Vagina (tissue), 2 donors: ENCODE data around the gene TNS1. TPM values are rescaled to one million over a fixed set of nuclear protein-coding genes. Genes with fewer than 3 reads are reported as not detected.

ENCODE experiments used
- DNase-seq, 2 donors: peaks; one replicate each; pipeline ENCODE4 v3.0.0-alpha.2; 2017; ENCODE audit errors: extremely low spot score in 2 of 2
- H3K27ac ChIP-seq: fragments of 200-600 bp; sonication (generic); one replicate; pipeline ENCODE4 v1.5.1; 2019
- H3K27me3 ChIP-seq: fragments of 200-600 bp; sonication (generic); one replicate; pipeline ENCODE4 v1.5.1; 2019
- H3K36me3 ChIP-seq, 2 donors: fragments of 200-600 bp; sonication (generic); one replicate each; pipeline ENCODE4 v1.5.1; 2017 to 2019
- H3K4me1 ChIP-seq: fragments of 200-600 bp; sonication (generic); one replicate; pipeline ENCODE4 v1.5.1; 2019
- H3K4me3 ChIP-seq, 2 donors: fragments of 200-600 bp; sonication (generic); 1 replicate in 1 of 2; 2 replicates in 1 of 2; pipeline ENCODE4 v1.5.1; 2016 to 2019
- H3K9me3 ChIP-seq: fragments of 200-600 bp; sonication (generic); one replicate; pipeline ENCODE4 v1.5.1; 2019
- CTCF ChIP-seq, 3 experiments: fragments of 450-650 bp in 2 of 3; fragments of 200-600 bp in 1 of 3; sonication (generic) in 1 of 3; IDR thresholded peaks; one replicate each; pipeline ENCODE4 v1.5.1; 2017 to 2019; ENCODE audit warnings: antibody characterized with exemption in 3 of 3, mild to moderate bottlenecking in 2 of 3, moderate library complexity in 2 of 3
- POLR2A ChIP-seq, 2 donors: fragments of 450-650 bp; IDR thresholded peaks; one replicate each; pipeline ENCODE4 v1.6.1; 2017; ENCODE audit warnings: antibody characterized with exemption in 2 of 2, mild to moderate bottlenecking in 2 of 2, moderate library complexity in 2 of 2
- POLR2AphosphoS5 ChIP-seq, 2 donors: sonication (generic); formaldehyde crosslinking; IDR thresholded peaks; one replicate each; pipeline ENCODE4 v1.9.0; 2017; ENCODE audit warnings: antibody characterized with exemption in 2 of 2, mild to moderate bottlenecking in 2 of 2, low read depth in 1 of 2; ENCODE audit not compliant: insufficient read depth in 1 of 2
- intact Hi-C: fragments of 100-400 bp; cut with DNase I; formaldehyde crosslinking; loops from one replicate; pipeline ENCODE4 v1.15.1; 2023
- total RNA-seq: library from RNA; depleted of rRNA; stranded (reverse); fragments of >200 nt; gene quantifications from one replicate; pipeline ENCODE4 v1.2.3, GENCODE V29; 2016

Gene TNS1
- total RNA-seq, 1 donor from 2014 or later, result 216 TPM

GRCh38 chr2:217794133-217794986 is 208.4 kb downstream of the TNS1 start:
- intact Hi-C loops, result no loop called here
- Histone ChIP-seq H3K9me3 (no peaks in the 10 kb centered on the region), H3K4me3 (no peak overlapping the region), H3K27ac (no peak overlapping the region), H3K4me1 (peaks cover 36% of the 10 kb centered on the region), H3K36me3 (no peaks in the 10 kb centered on the region), H3K27me3 (no peaks in the 10 kb centered on the region)
- DNase-seq, result peak; percentile 77 to 85
- TF ChIP-seq POLR2AphosphoS5 (IDR thresholded peaks at IDR 0.05; ENCODE audit: insufficient read depth in 1 of 2, low read depth in 1 of 2) (no peak), CTCF (IDR thresholded peaks at IDR 0.05) (no peak), POLR2A (IDR thresholded peaks at IDR 0.05) (no peak)

GRCh38 chr2:217793566-217794132 is 209.1 kb downstream of the TNS1 start:
- peaks cover 37% of the 10 kb centered on the region for H3K4me1 ChIP-seq
- TF ChIP-seq POLR2A (IDR thresholded peaks at IDR 0.05) (no peak), CTCF (IDR thresholded peaks at IDR 0.05) (no peak)
- DNase-seq, result peak; percentile 70 to 82
- intact Hi-C loops, result no loop called here
- no peaks in the 10 kb centered on the region for H3K36me3 ChIP-seq
- H3K27me3 ChIP-seq, result no peaks in the 10 kb centered on the region
- H3K27ac ChIP-seq, result no peak overlapping the region
- no peaks in the 10 kb centered on the region for H3K9me3 ChIP-seq
- no peak overlapping the region for H3K4me3 ChIP-seq

- Histone ChIP-seq H3K4me3 (no peak overlapping the region), H3K9me3 (no peaks in the 10 kb centered on the region), H3K36me3 (no peaks in the 10 kb centered on the region), H3K27me3 (no peaks in the 10 kb centered on the region), H3K4me1 (peaks cover 37% of the 10 kb centered on the region), H3K27ac (no peak overlapping the region)
- intact Hi-C loops, result no loop called here
- DNase-seq, result peak in 1 of 2 donors; percentile 79
- TF ChIP-seq POLR2AphosphoS5 (IDR thresholded peaks at IDR 0.05; ENCODE audit: insufficient read depth in 1 of 2, low read depth in 1 of 2) (no peak), POLR2A (IDR thresholded peaks at IDR 0.05) (no peak), CTCF (IDR thresholded peaks at IDR 0.05) (no peak)
Measured at GRCh38 chr2:217792626-217793527, 209.9 kb downstream of the TNS1 start.

GRCh38 chr2:217791551-217791950 is 211.2 kb downstream of the TNS1 start:
- H3K4me3 ChIP-seq, result no peak overlapping the region
- no peaks in the 10 kb centered on the region for H3K36me3 ChIP-seq
- no peak for TF ChIP-seq POLR2A (IDR thresholded peaks at IDR 0.05)
- peaks cover 29% of the 10 kb centered on the region for H3K4me1 ChIP-seq
- intact Hi-C loops, result no loop called here
- H3K9me3 ChIP-seq, result no peaks in the 10 kb centered on the region
- H3K27ac ChIP-seq, result no peak overlapping the region
- DNase-seq, result no peak
- H3K27me3 ChIP-seq, result no peaks in the 10 kb centered on the region

GRCh38 chr2:217790681-217791392 is 212.0 kb downstream of the TNS1 start:
- H3K9me3 ChIP-seq, result no peaks in the 10 kb centered on the region
- no peak overlapping the region for H3K4me3 ChIP-seq
- DNase-seq, result peak; percentile 74 to 80
- no peaks in the 10 kb centered on the region for H3K36me3 ChIP-seq
- H3K27ac ChIP-seq, result no peak overlapping the region
- peaks cover 26% of the 10 kb centered on the region for H3K4me1 ChIP-seq
- TF ChIP-seq CTCF (IDR thresholded peaks at IDR 0.05), result no peak
- TF ChIP-seq POLR2AphosphoS5 (IDR thresholded peaks at IDR 0.05; ENCODE audit: insufficient read depth in 1 of 2, low read depth in 1 of 2), result no peak
- no peak for TF ChIP-seq POLR2A (IDR thresholded peaks at IDR 0.05)
- no peaks in the 10 kb centered on the region for H3K27me3 ChIP-seq
- intact Hi-C loops, result no loop called here
